HepG2 (cell line): ENCODE measurements around the gene P2RX7. TPM values are rescaled to one million over a fixed set of nuclear protein-coding genes. Genes with fewer than 3 reads are reported as not detected.
A peak's percentile ranks its signal among the peaks of the same experiment; 100 is the strongest.

Experiments used
- FOXK2 ChIP-seq: fragments of 450-650 bp; IDR thresholded peaks from 2 replicates; pipeline ENCODE4 v1.6.1; 2016
- GTF3A ChIP-seq: sonication (generic); formaldehyde crosslinking; conservative IDR thresholded peaks from 2 replicates; pipeline ENCODE4 v1.4.0; 2020; ENCODE audit warnings: mild to moderate bottlenecking, missing genetic modification reagents
- HNF1A ChIP-seq, 2 experiments: sonication (generic) in 1 of 2; formaldehyde crosslinking in 1 of 2; IDR thresholded peaks; 2 replicates each; pipeline versions ENCODE4 v1.4.0 to v1.6.1; 2016 to 2020; ENCODE audit warnings: borderline replicate concordance in 1 of 2, low read depth in 1 of 2, mild to moderate bottlenecking in 1 of 2, missing genetic modification reagents in 1 of 2
- KDM1A ChIP-seq: IDR thresholded peaks from 2 replicates; pipeline ENCODE4 v1.6.1; 2016; ENCODE audit warnings: missing compliant biosample characterization
- MNT ChIP-seq: fragments of 450-650 bp; IDR thresholded peaks from 2 replicates; pipeline ENCODE4 v1.6.1; 2016
- NFAT5 ChIP-seq: sonication (generic); formaldehyde crosslinking; IDR thresholded peaks from 2 replicates; pipeline ENCODE4 v1.4.0; 2020; ENCODE audit warnings: missing genetic modification reagents
- PHF21A ChIP-seq: sonication (generic); formaldehyde crosslinking; IDR thresholded peaks from 2 replicates; pipeline ENCODE4 v1.5.0; 2020; ENCODE audit warnings: mild to moderate bottlenecking, missing genetic modification reagents
- SNAPC2 ChIP-seq: sonication (generic); formaldehyde crosslinking; IDR thresholded peaks from 2 replicates; pipeline ENCODE4 v1.8.1; 2022; ENCODE audit warnings: mild to moderate bottlenecking, missing genetic modification reagents
- SRSF1 ChIP-seq: fragments of 200-400 bp; formaldehyde crosslinking; optimal IDR thresholded peaks from 2 replicates; pipeline ENCODE3; 2017; ENCODE audit warnings: mild to moderate bottlenecking, low read depth, low read length, moderate library complexity
- ZFP90 ChIP-seq: sonication (generic); formaldehyde crosslinking; IDR thresholded peaks from 2 replicates; pipeline ENCODE4 v1.8.0; 2022; ENCODE audit warnings: missing genetic modification reagents, mild to moderate bottlenecking, inconsistent platforms, borderline replicate concordance
- ZNF235 ChIP-seq: sonication (generic); formaldehyde crosslinking; IDR thresholded peaks from 2 replicates; pipeline ENCODE4 v1.8.1; 2023; ENCODE audit warnings: mild to moderate bottlenecking, missing genetic modification reagents, borderline replicate concordance
- ZNF3 ChIP-seq: IDR thresholded peaks from 2 replicates; pipeline ENCODE4 v1.7.0; 2017; ENCODE audit warnings: inconsistent platforms
- ZNF30 ChIP-seq: sonication (generic); formaldehyde crosslinking; IDR thresholded peaks from 2 replicates; pipeline ENCODE4 v1.5.0; 2020; ENCODE audit warnings: mild to moderate bottlenecking, missing genetic modification reagents
- ZNF446 ChIP-seq: sonication (generic); formaldehyde crosslinking; IDR thresholded peaks from 2 replicates; pipeline ENCODE4 v1.5.0; 2020; ENCODE audit warnings: mild to moderate bottlenecking, missing genetic modification reagents
- ZNF674 ChIP-seq: sonication (generic); formaldehyde crosslinking; IDR thresholded peaks from 2 replicates; pipeline ENCODE4 v1.5.0; 2020; ENCODE audit warnings: low read depth, mild to moderate bottlenecking, missing genetic modification reagents
- polyA plus RNA-seq, 8 experiments: library from polyadenylated mRNA; depleted of rRNA in 3 of 8; stranded (reverse) in 7 of 8; unstranded in 1 of 8; fragments of >200 nt; fragmentation: Illumina TruSeq in 4 of 8; extraction: Trizol in 4 of 8; gene quantifications; 2 replicates each; pipeline versions ENCODE4 v1.2.1 to v1.2.3, GENCODE V29; 2011 to 2016; ENCODE audit warnings: low read depth in 4 of 8, missing spikeins in 1 of 8, mixed read lengths in 1 of 8; ENCODE audit not compliant: insufficient read depth in 1 of 8
- total RNA-seq, 5 experiments: library from RNA; depleted of rRNA; stranded (reverse); fragments of >200 nt; fragmentation: Illumina TruSeq; extraction: Trizol; gene quantifications; 2 replicates each; pipeline ENCODE4 v1.2.3, GENCODE V29; 2016; ENCODE audit warnings: low read depth in 1 of 5
- TF ChIP-seq, protein P1 (sequence below): sonication (generic); formaldehyde crosslinking; conservative IDR thresholded peaks from 2 replicates; pipeline ENCODE4 v1.8.0; 2022; ENCODE audit warnings: missing genetic modification reagents

Gene P2RX7
- total and polyA plus RNA-seq, 2 of the 13 experiments (the other 11 are each of a cell fraction or from before 2014, with no cell fraction given): 0.13 to 0.73 TPM

DNA sequence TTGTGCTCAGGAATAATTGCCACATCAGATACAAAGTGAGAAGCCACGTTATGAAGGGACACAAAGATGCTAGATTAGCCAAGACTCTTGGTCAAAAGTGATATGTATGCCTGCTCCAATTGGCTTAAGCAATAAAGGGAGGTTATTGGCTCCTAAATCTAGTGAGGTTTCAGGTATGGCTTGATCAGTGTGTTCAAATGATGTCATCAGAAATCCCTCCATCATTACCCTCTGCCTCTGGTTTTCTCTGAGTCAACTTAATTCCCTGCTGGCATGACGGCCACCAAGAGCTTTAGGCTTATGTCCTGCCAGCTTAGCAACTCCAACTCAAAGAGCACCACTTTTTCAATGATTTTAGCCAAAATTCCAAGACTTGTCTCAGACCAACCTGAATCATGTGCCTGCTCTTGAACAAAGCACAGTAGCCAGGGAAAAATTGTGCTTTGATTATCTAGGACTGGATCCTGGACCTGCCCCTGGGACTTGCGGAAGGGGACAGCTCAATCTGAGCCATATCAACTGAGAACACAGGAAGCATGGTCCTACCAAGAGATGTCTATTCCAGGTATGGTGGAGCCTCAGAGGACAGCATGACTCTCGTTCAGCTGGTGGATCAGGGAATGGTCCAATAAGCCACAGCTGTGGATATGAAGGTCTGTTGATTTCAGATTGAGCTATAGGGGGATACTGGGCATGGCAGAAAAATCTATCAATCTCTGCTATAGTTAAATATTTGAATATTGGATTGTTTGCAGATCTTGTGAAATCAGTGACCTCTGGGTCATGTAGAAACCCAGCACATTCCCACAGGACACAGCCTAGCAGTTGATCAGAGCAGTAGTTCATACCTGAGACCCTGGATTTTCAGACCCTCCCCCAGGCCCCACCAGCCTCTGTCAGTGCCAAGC lies 16.1 kb upstream of the P2RX7 start (continued):
- TF ChIP-seq NFAT5 (CRISPR knock-in tag): no peak
- no peak for TF ChIP-seq ZNF30 (CRISPR knock-in tag)
- no peak for TF ChIP-seq HNF1A (IDR thresholded peaks at IDR 0.05; ENCODE audit: low read depth)
- TF ChIP-seq HNF1A (CRISPR knock-in tag; IDR thresholded peaks at IDR 0.05; ENCODE audit: borderline replicate concordance): peak; percentile 43; the same call in 1 of the 2 replicates
- TF ChIP-seq ZNF235: no peak
- no peak for TF ChIP-seq FOXK2
- no peak for TF ChIP-seq SRSF1
- TF ChIP-seq GTF3A (CRISPR knock-in tag): no peak
- no peak for TF ChIP-seq KDM1A (CRISPR knock-in tag)
- TF ChIP-seq MNT: no peak
- TF ChIP-seq SNAPC2 (CRISPR knock-in tag): 0 out of 2 replicates have a peak, but pooled peaks have one; percentile 20
- TF ChIP-seq ZNF674 (CRISPR knock-in tag): no peak
- peak; percentile 20; the same call in 1 of the 2 replicates for TF ChIP-seq PHF21A (CRISPR knock-in tag)
- TF ChIP-seq, protein P1, sequence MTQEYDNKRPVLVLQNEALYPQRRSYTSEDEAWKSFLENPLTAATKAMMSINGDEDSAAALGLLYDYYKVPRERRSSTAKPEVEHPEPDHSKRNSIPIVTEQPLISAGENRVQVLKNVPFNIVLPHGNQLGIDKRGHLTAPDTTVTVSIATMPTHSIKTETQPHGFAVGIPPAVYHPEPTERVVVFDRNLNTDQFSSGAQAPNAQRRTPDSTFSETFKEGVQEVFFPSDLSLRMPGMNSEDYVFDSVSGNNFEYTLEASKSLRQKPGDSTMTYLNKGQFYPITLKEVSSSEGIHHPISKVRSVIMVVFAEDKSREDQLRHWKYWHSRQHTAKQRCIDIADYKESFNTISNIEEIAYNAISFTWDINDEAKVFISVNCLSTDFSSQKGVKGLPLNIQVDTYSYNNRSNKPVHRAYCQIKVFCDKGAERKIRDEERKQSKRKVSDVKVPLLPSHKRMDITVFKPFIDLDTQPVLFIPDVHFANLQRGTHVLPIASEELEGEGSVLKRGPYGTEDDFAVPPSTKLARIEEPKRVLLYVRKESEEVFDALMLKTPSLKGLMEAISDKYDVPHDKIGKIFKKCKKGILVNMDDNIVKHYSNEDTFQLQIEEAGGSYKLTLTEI (CRISPR knock-in tag): no peak
- no peak for TF ChIP-seq ZNF446
- no peak for TF ChIP-seq ZFP90
- no peak for TF ChIP-seq ZNF3 (CRISPR knock-in tag)
